HG03025 (cell line): ENCODE measurements around the gene SHE.
"Not testable (repeated sequence)": the region's sequence is repeated elsewhere in the genome, so short reads cannot be mapped to it uniquely, and the experiment has no call there.

Experiments used
- ATAC-seq: cut with Tn5 transposase; IDR thresholded peaks from one replicate; pipeline ENCODE4 v1.9.1; 2021; ENCODE audit warnings: mild to moderate bottlenecking, moderate library complexity; ENCODE audit not compliant: unreplicated experiment, low FRiP score

SHE gene

DNA sequence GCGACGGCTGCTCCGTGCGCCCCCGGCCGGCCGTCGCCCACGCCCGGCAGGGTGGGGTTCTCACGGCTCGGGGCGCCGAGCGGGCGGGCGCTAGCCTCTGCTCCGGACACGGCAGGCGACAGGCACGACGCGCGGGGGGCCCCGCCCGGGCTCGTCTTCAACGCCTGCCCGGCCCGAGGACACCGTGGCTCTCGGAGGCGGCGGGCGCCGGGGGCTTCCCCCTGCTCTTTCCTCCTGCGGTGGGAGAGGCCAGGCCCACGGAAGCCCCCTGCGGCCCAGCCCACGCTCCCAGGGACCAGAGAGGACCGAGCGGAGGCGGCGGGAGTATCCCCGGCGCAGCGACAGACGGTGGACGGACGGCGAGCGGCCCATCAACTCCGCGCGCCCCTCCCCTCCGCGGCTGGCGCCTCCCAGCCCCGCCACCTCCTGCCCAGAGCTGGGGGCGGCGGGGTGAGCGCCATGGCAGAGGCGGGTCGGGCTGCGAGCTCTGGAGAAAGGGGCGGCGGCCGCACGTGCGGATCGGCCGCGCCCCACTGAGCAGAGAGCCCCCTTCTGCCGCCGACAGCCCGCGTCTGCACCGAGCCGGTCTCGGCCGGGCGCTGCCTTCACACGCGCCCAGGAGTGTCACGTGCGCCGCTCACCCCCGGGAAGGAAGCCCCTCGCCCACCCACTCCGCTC is at the start of gene SHE, which contains the start of gene TDRD10:
SHE (minus strand) TSS at position 347 of the 678 bp plus-strand sequence. CDS start 386 bp downstream, outside the sequence.
TDRD10 (plus strand) TSS at position 154 of the 678 bp plus-strand sequence. CDS start 4,685 bp downstream, outside the sequence.
- ATAC-seq = no peak

DNA sequence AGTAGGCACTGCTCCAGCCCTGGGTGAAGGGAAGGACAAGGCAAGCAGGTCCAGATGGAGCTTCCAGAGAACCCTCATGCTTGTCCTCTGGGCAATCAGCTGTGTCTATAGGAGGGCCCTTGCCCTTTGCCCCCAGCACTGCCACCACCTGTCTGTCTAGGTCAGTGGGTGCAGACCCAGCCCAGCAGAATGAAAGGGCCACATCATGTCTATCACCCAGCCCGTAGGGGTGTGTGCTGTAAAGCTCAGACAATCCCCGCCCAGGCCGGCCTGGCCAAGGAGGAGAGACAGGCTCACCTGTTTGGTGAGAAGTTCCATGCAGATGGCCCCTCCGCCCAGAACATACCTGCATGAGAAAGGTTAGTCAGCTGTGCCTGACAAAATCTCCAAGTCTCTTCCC is 49.3 kb upstream of the SHE start:
- no peak for ATAC-seq

DNA sequence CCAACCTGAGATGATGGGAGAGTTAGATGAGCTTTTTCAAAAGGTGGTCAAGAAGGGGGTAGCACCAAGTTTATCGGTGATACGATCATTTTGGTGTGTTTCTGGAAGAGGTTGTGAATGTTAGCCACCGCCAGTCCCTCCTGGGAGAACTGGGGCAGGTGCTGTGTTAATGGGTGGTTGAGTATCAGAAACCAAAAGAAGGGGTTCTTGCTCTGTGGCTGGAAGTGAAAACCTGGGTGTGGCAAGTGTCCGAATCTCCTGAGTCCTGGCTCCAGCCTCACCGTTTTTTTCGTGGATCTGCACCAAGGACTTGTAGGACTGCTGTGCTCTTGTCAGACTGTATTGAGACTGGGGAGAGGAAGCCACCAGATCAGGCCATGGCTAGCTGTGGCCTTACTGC is 48.4 kb upstream of the SHE start:
- ATAC-seq = no peak

DNA sequence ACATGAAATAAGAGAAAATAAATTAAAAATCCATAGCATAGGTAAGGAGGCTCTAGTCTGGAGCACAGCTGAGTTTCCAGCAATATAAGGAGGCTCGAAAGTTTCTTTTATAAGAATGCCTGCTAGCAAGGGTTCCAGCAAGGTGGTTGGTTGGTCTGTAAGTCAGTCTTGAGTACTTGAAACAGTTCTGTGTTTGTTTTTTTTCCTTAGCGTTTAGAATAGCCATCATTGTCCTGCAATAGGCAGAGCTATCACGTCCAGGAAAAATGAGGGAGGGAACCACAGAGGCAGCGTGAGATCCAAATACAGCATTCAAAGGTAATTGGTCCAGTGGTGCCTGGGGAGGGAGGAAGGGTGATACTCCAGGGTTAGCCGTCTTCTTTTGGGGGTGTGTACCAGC is 47.9 kb upstream of the SHE start:
- no peak for ATAC-seq

DNA sequence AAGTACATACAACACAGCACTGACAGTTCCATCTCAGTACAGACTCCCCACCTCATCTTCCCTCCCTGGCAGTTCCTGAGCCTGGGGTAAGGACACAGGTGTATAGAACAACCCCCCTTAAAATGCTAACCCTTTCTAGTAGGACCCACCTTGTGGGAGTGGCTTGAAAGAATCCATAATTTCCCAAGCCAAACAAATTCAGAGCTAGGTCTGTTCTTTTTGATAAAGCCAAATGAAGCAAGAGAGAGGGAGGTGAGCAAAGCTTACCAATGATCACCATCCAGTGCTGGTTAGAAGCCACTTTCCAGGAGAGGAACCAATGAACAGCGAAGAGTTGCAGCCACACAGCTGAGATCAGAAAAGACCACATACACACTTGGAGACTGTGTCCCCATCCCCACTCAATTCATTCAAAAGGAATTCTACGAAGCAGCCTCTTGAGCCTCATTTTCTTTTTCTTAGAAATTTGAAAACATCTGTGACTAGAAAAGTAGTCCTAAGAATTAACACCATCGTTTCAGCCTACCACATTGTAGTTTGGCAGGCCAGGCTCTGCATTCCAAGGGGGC is 47.1 kb upstream of the SHE start:
- ATAC-seq = no peak

DNA sequence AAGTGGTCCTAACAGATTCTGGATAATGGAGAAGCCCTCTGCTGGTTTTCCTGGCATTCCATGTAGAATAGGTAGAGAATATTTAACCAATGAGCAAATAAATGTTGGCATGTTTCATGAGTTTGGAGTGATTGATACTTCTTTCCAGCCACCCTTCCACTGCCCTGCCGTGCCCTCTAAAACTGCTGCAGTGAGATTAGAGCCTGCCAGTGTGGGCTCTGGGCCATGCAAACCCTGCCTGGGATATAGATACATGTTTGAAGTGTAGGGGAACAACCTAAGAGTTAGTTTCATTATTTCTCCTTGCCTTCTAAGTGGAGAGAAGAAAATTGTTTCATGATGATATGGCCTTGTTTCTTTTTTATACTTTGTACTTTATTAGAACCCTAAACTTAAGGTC is 45.8 kb upstream of the SHE start:
- no peak for ATAC-seq

DNA sequence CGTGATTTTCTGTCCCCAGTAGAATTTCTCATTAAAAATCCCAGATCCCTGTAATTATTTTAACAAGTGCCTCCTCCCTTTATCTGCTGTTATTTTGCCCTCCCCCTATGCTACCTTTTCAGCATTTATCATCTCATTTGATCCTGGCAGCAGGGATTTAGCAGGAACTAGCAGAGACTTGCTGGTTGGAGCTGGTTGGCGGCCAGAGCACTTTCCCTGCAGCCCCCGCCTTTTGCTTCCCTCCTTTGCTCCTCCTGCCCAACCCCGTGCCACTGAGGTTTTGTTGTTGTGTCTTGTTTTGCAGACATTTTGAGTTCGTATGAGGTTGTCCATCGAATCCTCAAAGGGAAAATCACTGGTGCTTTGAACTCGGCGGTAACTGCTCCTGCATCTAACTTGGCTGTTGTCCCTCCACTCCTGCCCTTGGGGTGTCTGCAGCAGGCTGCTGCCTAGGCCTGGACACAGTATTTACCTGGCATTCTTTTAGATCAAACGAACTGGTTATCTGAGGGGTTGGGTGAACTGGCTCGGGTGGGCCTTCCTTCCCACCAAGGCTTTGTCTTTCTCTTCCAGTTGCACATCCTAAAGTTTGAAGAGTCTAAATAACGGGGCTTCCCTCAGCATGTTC is 45.0 kb upstream of the SHE start:
- no peak for ATAC-seq

DNA sequence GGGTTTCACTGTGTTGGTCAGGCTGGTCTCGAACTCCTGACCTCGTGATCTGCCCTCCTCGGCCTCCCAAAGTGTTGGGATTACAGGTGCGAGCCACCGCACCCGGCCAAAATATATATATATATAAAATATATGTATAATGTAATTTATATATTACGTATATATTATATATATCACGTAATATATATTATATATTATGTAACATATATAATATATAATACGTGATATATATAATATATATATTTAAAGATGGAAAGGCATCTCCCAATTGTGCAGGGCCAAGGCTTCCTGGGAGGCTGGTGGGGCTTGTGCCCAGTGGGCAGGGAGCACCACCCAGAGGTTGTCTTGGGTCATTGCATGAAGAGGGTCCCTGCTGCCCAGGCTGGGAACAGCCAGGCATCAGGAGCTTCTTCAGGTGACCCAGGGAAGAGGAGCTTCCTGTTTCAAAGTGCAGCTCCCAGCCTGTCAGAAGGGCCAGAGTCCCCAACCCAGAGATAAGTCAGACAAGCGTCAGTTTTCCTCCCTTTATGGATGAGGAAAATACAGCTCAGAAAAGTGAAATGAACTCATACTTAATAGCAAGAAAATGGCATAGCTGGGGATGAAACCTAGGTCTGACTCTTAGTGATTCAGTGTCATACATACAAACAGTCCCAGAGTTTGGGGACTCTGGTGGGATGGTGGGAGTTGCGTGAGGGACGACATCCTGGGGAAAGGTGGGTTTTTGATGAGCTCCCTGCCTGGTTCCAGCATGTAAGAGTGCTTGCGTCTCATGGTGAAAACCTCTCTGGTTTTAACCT is 44.3 kb upstream of the SHE start:
- ATAC-seq = no peak

DNA sequence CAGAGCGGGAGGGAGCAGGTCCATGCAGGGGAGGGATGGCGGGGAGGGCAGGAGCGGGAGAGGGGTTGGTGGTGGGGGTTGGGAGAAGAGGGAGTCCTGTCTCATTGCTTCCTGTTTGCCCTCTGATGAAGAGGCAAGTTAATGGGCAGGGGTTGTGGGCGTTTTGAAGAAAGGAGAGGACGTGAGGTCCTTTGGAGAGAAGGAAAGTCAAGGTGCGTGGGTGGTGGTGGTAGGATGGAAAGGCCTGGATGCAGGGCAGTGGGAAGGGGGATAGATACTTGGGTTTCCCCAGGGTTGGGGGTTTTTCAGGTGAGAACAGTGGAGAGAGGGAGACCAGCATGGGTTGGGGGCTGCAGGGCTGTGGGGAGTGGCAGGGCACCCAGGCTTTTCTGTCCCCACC is 39.0 kb upstream of the SHE start:
- no peak for ATAC-seq

DNA sequence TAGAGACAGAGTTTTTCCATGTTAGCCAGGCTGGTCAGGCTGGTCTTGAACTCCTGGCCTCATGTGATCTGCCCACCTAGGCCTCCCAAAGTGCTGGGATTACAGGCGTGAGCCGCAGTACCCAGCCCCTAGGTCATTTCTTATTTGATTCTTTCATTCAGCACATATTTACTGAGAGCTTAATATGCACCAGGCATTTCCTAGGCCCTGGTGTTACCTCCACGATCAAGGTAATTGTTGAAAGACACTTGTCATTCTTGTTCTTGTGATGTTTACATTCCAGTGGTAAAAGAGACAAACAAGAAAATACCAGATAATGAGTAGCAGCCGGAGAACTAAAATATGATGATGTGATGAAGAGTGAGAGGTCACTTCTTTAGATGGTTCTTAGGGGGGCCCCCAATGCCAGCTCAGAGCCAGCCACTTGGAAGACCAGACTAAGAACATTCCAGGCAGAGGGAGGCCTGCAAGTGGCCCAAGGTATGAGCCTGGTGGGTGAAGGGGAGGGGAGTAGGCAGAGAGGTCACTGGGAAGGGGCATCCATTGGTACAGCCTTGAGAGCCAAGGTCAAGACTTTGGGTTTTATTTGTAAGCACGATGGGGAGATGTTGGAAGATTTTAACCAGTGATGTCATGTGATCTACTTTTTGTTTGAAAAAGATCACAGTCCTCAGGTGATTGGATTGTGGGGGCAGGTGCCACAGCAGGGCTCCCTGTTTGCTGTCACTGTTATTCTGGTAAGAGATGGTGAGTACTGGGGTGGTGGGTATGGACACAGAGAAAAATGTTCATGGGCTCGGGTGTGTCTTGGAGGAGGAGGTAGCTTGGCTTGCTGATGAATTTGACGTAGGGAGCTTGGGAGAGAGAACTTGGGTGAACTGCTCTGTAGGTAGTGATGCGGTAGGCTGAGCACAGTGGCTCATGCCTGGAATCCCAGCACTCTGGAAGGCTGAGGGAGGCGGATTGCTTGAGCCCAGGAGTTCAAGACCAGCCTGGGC is 37.6 kb upstream of the SHE start:
- ATAC-seq = no peak

DNA sequence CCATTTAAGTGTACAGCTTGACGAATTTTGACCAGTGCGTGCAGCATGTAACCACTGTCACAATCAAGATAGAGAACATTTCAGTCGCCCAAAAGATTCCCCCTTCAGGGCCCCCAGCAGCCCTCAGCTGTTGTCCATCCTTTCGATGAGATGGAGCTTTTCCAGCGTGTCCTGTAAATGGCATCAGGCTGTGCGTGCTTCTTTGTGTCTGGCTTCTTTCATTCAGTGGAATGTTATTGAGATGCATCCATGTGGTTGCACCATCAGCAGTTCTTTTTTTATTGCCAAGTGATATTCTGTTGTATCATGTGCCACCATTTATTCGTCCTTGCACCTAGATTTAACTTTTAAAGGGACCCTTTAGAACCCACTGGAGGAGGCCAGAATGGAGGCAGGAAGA is 34.4 kb upstream of the SHE start:
- no peak for ATAC-seq

DNA sequence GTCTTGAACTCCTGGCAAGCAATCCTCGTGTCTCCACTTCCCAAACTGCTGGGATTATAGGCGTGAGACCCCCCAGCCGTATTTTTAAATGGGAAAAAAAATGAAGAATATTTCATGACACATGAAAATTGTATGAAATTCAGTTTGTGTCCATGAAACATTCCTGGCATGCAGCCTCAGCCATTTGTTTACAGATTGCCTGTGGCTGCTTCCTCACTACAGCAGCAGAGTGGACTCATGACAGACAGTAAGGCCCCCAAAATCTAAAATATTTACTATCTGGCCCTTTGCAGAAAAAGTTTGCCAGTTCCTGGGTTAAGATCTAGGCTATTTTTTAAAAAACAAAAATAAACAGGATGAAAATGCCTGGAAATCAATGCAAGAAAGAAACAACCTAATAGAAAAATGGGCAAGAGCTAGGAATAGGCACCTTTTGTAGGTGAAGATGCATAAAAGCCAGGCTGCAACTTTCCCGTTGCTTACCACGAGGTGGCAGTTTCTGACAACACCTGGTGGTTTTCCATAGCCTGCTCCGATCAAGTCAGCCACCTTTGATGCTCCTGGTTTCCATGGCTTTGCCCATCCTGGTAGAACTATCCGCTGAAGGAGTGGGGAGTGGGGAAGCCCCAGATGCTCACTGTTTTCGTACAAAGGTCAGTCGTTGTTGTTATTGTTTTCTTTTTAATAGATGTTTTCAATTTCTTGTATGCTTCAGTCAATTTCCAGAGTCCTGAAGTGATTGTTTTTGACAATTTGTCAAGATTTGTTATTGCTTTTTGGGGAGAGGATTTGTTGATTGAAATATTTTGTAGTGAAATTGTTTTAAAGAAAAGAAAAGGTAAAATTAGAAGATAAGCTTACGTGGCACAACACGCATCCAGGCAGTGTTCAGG is 32.0 kb upstream of the SHE start:
- no peak for ATAC-seq

DNA sequence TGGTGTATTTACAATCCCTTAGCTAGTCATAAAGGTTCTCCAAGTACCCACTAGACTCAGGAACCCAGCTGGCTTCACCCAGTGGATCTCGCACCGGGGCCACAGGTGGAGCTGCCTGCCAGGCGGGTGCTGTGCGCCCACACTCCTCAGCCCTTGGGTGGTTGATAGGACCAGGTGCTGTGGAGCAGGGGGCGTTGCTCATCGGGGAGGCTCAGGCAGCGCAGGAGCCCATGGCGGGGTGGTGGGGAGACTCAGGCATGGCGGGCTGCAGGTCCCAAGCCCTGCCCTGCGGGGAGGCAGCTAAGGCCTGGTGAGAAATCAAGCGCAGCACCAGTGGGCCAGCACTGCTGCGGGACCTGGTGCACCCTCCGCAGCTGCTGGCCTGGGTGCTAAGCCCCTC is 29.7 kb upstream of the SHE start:
- not testable (repeated sequence) for ATAC-seq

DNA sequence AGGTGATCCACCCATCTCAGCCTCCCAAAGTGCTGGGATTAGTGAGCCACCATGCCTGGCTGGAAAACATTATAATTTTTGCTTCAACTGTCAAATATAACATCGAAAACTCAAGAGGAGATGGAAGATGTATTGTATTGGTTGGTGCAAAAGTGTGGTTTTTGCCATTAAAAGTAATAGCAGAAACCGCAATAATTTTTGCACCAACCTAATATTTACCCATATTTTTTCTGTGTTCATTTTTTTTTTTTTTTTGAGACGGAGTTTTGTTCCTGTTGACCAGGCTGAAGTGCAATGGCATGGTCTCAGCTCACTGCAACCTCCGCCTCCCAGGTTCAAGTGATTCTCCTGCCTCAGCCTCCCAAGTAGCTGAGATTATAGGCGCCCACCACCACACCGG is 27.1 kb upstream of the SHE start:
- no peak for ATAC-seq

DNA sequence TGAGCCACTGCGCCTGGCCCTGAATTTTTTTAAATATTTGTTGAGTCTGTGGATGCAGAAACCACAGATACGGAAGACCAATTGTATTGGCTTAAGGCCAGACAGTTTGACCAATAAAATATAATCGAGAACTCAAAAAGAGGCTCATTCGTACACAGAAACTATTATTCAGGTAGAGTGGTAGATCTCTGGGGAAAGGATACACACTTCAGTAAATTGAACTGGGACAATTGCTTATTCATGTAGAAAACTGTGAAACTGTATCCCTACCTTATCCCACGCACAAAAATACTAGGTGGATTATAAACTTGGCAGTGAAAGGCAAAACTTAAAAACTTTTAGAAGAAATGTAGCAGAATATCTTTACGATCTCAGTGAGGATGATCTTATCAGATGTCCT is 25.0 kb upstream of the SHE start:
- no peak for ATAC-seq

DNA sequence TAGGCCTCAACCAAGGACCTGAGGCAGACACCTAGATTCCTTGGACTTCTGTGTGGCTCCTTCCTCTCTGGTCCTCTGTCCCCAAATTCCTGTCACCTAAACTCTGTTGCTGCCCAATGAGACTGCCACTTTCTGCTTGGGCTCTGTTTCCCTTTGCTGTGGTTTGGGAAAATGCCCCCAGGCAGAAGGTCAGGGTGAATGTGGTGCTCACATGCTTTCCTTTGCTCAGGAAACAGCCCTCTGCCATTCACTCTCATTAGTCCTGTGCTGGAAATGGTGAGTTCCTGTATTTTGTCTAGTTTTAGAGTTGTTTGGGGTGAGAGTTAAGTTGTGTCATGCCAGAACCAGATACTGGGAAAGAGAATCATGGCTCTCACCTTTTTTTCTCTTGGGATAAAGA is 22.7 kb upstream of the SHE start:
- ATAC-seq = no peak

DNA sequence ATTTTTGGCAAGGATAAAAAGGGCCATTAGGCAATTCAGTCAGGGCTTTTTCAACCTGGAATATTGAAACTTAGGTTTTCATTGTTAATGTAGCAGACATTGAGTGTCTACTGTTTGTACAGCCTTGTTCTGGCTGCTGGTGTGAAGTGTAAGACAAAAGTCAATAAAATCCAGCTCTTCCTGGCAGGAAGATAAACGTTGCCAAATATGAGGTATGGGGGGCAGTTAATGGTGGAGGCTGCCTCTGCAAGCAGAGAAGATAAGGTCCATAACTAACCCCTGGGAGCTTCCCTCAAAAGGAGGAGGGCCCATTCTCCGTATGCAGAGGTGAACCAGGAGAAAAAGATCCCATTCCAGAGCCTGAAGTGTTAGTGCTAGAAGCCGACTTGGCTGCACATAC is 19.5 kb upstream of the SHE start:
- no peak for ATAC-seq

DNA sequence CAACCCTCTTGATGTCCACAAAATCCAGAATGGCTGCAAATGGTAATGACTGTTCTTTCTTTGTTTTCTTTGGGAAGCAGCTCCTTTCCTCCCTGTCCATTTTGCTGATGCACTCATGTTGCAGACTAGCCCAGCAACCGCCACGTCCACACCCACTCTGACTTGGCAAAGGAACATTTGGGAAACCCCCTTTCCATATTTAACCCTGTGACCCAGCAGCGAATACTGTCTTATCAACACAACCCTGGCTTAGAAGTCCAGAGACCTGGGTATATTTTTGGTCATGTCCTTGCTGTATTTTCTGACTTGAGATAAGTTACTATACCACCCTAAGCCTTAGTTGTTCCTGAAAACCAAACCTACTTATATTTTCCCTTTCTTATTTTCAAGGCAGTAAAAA is 18.1 kb upstream of the SHE start:
- no peak for ATAC-seq

DNA sequence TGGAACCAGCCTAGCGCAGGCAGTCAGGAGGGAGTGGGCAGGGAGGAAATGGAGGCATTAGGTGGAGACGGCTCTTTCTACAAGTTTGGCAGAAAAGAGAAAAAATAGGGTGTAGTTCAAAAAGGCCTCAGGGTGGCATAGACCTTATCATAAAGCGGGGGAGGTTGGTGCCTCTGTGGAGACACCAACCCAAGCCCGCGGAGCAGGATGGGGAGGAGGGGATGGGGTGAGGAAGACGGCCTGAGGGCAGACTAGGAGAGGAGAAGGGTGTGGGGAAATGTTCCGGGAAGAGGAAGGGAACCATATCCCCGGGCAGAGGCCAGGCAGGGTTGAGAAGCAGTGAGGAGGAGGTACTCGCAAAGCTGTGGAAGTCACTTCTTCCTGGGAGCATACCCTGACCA is 17.4 kb upstream of the SHE start:
- no peak for ATAC-seq
